ENCODE data around the gene RBM8A.

Gene RBM8A

GRCh38 chr1:145912128-145912641 is 15.1 kb downstream of the RBM8A start:
- DNase-seq, result no peak

- no peak for DNase-seq
Measured at GRCh38 chr1:145908653-145909052, 18.6 kb downstream of the RBM8A start.

- DNase-seq, result no peak
Measured at GRCh38 chr1:145906954-145907753, 20.1 kb downstream of the RBM8A start.

GRCh38 chr1:145901312-145902021 is 25.8 kb downstream of the RBM8A start:
- no peak for DNase-seq

GRCh38 chr1:145898756-145899155 is 28.5 kb downstream of the RBM8A start:
- DNase-seq, result no peak

- DNase-seq, result no peak
Measured at GRCh38 chr1:145897969-145898368, 29.3 kb downstream of the RBM8A start.

- no peak for DNase-seq
Measured at GRCh38 chr1:145895471-145895870, 31.8 kb downstream of the RBM8A start.

- no peak for DNase-seq
Measured at GRCh38 chr1:145893306-145894055, 33.8 kb downstream of the RBM8A start.

GRCh38 chr1:145892486-145893087 is 34.7 kb downstream of the RBM8A start:
- DNase-seq, result no peak

GRCh38 chr1:145891587-145892485 is 35.4 kb downstream of the RBM8A start:
- DNase-seq, result peak; percentile 67

GRCh38 chr1:145891143-145891542 is 36.1 kb downstream of the RBM8A start:
- DNase-seq, result no peak

GRCh38 chr1:145889722-145890121 is 37.6 kb downstream of the RBM8A start:
- no peak for DNase-seq

GRCh38 chr1:145887631-145888030 is 39.7 kb downstream of the RBM8A start:
- DNase-seq, result no peak

GRCh38 chr1:145886816-145887215 is 40.5 kb downstream of the RBM8A start:
- no peak for DNase-seq

- DNase-seq, result no peak
Measured at GRCh38 chr1:145886390-145886789, 40.9 kb downstream of the RBM8A start.

- DNase-seq, result peak; percentile 90
Measured at GRCh38 chr1:145885738-145886287, 41.5 kb downstream of the RBM8A start, which contains the start of gene ANKRD35. Gene ANKRD35, minus strand, starts transcription at chr1:145885866. Its CDS starts 108 bp downstream, at chr1:145885758.

GRCh38 chr1:145884675-145885074 is 42.6 kb downstream of the RBM8A start:
- DNase-seq, result no peak

- DNase-seq, result no peak
Measured at GRCh38 chr1:145879775-145880174, 47.5 kb downstream of the RBM8A start.

GRCh38 chr1:145878724-145879123 is 48.6 kb downstream of the RBM8A start:
- DNase-seq, result no peak

GRCh38 chr1:145877923-145878486 is 49.3 kb downstream of the RBM8A start:
- no peak for DNase-seq

GRCh38 chr1:145874646-145875045 is 52.6 kb downstream of the RBM8A start:
- no peak for DNase-seq
